Measurements from ENCODE around the gene QKI.

Gene QKI

GRCh38 chr6:163543321-163543720 lies 128.8 kb downstream of the QKI start:
- DNase-seq: no peak

DNA sequence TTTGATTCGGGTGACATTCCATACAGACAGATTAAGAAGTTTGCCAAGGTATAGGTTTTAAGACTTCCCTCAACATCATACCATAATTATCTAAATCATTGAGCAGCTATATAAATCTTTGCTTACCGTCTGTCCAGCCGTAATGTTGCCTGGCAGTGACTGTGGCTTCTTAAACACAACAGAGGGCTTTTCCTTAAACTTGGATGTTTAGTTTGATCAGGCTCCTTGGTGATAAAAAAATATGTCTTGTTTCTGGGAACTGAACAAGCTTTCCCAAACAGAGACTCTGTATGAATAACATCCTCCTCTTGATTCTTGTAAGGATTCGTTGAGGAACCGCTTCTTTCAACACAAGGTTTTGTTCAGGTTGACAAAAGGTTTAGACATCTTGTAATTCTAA lies 130.9 kb downstream of the QKI start:
- no peak for DNase-seq

GRCh38 chr6:163547287-163547686 lies 132.8 kb downstream of the QKI start:
- DNase-seq: no peak

- no peak for DNase-seq
Observed at GRCh38 chr6:163548624-163549023, 134.1 kb downstream of the QKI start.

DNA sequence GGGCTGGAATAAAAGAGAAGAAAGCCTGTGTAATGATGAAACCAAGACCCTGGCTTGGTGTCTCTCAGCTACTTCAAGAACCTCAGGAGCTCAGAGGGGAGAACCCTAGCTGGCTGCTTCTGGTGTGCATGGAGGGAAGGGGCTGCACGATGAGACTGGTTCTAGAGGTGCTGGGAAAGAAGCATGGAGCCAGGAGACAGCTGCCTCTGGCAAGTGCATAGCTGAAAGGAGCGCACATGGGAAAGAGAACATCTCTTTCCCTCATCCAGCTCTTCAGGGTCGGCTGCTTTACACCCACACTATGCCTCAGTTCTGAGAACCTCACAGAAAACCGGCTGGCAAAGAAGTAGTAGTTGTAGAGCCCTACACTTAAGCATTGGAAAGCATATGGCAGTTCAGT lies 139.5 kb downstream of the QKI start:
- no peak for DNase-seq

- DNase-seq: peak; percentile 5
Observed at GRCh38 chr6:163554663-163555062, 140.1 kb downstream of the QKI start.

- no peak for DNase-seq
Observed at GRCh38 chr6:163559661-163560060, 145.1 kb downstream of the QKI start.

- no peak for DNase-seq
Observed at GRCh38 chr6:163563318-163563717, 148.8 kb downstream of the QKI start.

GRCh38 chr6:163564534-163564933 lies 150.0 kb downstream of the QKI start:
- DNase-seq: no peak

- DNase-seq: no peak
Observed at GRCh38 chr6:163565140-163565539, 150.6 kb downstream of the QKI start.

GRCh38 chr6:163566056-163566455 lies 151.5 kb downstream of the QKI start:
- no peak for DNase-seq

DNA sequence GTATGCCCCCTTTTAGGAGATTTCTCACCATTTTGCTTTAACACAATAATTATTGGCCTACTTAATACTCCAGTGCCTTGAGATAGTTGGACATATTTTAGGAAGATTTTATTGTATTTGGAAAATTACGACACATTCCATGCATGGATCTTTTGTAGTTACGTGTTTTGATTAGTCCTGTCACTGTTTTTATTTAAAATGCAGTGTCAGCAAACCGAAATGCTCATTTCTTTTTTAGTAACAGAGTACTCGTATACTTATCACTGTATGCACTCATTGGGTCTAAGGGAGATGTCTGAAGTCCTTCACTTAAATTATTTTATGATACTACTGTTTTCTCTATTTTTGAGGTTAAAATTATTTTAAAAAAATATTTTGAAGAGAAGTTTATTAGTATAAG lies 153.8 kb downstream of the QKI start:
- no peak for DNase-seq

DNA sequence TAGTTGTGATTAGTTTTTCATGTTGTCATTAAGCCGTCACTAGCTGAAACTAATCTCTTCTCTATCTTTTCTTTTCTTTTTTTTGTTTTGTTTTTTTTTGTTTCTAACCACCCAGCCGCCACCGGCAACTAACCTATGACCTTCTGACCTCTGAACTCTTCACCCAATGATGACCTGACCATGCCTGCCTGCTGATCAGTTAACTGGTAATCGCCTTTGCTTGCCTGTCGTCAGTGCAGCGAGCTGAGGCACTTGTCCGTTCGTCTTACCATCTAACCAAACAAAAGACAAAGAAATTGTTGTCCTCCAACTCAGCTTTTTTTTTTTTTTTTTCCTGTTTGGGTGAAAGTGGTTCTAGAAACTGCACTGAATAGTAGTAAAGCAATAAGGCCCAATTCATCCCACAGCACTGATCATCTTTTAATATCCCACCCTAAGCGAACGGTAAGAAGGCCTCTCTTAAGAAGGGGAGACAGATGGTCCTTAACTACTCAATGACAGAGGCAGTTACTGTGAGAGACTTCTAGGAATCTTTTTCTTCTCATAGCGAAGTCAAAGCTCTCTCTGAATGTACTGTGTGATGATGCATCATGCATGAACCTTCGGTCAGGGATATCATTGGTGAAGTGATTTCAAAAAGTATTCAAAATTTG lies 156.2 kb downstream of the QKI start:
- no peak for DNase-seq

DNA sequence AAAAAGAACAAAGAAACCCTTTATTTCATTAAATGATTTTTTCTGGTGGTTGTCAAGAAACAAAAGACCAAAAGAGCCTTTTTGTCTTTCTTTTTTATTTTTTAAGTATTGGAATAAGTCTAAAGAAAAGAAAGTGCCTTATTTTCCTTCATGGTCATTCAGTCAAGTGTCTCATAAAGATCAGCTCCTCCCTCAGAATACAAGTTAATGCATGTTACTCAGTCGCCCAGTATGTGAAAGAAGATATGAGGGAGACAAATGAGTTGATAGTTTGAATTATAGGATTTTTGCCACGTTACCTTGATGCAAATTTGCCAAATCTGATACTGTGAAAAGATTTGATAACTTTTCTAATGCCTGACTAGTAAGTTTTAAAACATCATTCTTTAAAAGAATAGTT lies 157.2 kb downstream of the QKI start:
- DNase-seq: no peak

- no peak for DNase-seq
Observed at GRCh38 chr6:163572612-163573011, 158.1 kb downstream of the QKI start.

DNA sequence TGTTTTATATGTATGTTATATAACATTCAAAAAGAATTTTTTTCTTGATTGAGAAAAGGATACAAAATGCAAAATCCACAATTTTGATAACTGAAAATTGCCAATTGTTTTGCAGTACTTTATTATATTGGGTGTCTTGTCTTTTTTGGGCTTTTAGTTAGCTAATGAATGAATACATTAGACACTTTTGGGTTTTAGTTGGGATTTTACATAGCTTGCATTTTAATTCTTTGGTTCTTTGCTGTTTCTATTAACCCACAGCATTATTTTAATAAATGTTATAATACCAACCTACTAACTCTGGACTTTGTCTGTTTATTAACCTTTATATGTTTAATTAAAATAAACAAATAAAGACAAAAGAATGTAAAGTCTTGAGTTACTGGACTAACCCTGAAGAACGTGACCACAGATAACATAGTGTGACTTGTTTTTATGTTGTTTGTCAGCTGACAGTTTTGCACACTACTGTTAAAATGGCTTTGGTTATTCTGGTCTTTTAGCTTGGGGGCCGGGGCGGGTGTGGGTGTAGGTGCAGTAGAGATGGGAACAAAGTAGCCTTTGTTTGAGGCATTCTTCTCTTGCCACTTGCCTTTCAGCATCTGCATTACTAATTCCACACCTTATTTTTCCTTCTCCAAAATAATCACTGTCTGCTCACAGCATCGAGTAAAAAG lies 159.1 kb downstream of the QKI start:
- no peak for DNase-seq

DNA sequence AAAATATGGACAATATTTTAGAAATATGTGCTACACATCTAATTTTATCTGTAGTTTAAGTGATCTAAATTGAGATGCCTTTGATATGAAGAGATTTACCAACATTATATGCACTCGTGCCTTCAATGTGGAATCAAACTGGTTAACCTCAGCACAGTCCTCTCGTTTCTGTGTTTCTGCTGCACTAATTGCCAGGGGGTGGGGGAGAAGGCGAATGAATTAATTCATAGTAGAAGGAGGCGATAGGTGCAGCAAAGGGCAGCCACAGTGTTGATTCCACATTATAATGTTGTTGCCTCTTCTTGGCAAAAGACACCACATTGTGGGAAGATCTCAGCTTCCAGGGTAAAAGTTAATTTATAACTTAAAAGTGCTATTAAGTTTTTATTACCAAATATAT lies 161.6 kb downstream of the QKI start:
- no peak for DNase-seq

GRCh38 chr6:163577404-163577803 lies 162.9 kb downstream of the QKI start:
- no peak for DNase-seq

DNA sequence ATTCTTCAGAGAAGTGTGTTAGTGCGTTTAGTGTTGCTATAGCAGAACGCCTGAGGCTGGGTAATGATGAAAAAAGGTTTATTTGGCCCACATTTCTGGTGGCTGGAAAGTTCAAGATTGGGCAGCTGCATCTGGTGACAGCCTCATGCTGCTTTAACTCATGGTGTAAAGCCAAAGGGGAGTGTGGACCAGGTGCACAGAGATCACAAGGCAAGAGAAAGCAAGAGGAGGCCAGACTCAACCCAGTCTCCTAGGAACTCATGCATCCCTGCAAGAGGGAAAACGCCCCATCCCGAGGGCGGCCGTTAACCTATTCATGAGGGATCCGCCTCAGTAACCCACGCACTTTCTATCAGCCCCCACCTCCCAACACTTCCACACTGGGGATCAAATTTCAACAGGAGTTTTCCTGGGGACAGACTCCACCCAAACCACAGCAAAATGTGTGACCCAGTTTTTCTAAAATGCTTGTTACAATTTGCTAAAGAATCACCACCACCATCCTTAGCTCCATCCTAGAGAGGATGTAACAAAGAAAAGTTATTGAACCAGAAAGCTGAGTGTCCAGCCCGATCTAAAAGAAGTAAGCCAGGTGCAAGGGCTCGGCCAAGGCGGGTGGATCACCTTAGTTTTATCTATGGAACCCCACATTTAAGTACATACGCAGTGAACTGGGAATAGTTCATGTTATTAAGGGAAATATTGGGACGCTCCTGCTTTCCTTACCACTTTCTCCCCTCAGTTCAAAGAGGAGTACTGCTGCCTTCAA lies 164.8 kb downstream of the QKI start:
- DNase-seq: no peak

- no peak for DNase-seq
Observed at GRCh38 chr6:163579880-163580295, 165.4 kb downstream of the QKI start.

- DNase-seq: no peak
Observed at GRCh38 chr6:163580311-163581030, 166.0 kb downstream of the QKI start.

GRCh38 chr6:163583558-163583957 lies 169.0 kb downstream of the QKI start:
- DNase-seq: no peak

DNA sequence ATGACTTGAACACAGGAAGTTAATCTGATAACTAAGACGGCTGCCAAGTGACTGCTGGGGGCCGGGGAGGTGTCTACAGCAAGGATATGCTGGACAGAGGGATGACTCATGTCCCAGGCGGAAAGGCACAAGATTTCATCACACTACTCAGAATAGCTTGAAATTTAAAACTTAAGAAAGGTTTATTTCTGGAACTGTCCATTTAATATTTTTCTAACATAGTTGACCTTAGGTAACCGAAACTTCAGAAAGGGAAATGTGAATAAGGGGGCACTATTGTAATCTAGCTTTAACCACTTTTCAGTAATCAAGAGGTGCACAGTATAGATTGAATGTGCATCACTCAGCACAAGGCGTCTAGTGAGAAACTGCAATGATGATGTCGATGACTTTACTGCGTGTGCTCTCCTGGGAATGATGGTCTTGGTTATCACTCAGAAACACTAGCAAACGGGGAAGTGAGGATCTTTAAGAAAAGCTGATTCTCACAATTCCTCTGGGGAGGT lies 171.5 kb downstream of the QKI start:
- no peak for DNase-seq
